Kidney epithelial cell (primary cell): Measurements from ENCODE around the gene MVB12B. TPM values are rescaled to one million over a fixed set of nuclear protein-coding genes. Genes with fewer than 3 reads are reported as not detected.

ENCODE experiments used
- DNase-seq: peaks from one replicate; pipeline ENCODE4 v3.0.0-alpha.2; 2010; ENCODE audit warnings: low read depth
- H3K27me3 ChIP-seq: 2 replicates; pipeline ENCODE4 v1.6.0; 2011; ENCODE audit warnings: low read length; ENCODE audit not compliant: control insufficient read depth, insufficient read depth
- H3K36me3 ChIP-seq: 2 replicates; pipeline ENCODE4 v1.5.1; 2011; ENCODE audit warnings: low read length; ENCODE audit not compliant: control insufficient read depth, insufficient read depth
- H3K4me3 ChIP-seq: 2 replicates; pipeline ENCODE4 v1.5.1; 2011; ENCODE audit warnings: low read depth, mild to moderate bottlenecking, control low read depth, low read length
- total RNA-seq: library from RNA; depleted of rRNA; stranded (reverse); fragments of >200 nt; gene quantifications from 2 replicates; pipeline ENCODE4 v1.2.3, GENCODE V29; 2015
- TF ChIP-seq, protein P1 (sequence below): IDR thresholded peaks from 2 replicates; pipeline ENCODE4 v1.5.1; 2011; ENCODE audit warnings: mild to moderate bottlenecking, moderate library complexity, low read length, control low read depth, inconsistent platforms; ENCODE audit not compliant: insufficient read depth, poor library complexity, severe bottlenecking

MVB12B gene
- total RNA-seq, 1 donor from 2014 or later = 13.1 TPM

DNA sequence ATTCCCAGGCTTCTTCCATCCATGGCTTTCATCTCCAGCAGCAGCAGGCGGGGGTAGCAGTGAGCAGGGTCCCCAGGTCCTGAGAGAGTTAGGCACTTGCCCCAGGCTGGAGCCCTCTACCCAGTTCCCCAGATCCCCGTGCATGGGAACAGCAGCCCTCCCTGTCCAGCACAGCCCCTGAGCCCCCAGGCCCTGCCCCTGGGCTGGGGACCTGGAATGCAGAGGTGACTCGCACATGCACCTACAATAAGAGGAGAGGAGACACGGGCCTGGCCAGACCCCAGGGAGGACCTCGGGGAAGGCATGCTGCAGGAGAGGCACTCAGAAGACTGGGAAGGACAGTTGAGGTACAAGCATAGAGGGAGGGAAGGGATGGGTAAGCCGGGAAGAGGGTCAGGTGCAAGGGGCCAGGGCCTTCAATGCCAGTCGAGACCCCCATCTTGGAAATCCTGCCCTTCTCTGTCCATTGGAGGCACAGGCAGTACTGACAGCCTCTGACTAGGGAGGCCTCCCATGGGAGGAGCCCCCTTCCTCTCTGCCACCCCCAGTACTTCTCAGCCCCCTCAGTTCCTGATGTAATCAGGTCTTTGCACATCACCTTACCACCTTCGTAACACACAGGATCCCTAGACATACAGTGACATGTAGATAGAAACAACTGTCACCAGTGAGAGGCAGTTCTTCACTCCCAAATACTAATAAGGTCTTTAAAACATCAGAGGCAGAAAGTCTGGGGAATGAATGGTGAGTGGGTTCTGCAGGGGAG, 151.8 kb downstream of the MVB12B start:
- H3K27me3 ChIP-seq = no peaks in the 10 kb centered on the region
- TF ChIP-seq, protein P1, sequence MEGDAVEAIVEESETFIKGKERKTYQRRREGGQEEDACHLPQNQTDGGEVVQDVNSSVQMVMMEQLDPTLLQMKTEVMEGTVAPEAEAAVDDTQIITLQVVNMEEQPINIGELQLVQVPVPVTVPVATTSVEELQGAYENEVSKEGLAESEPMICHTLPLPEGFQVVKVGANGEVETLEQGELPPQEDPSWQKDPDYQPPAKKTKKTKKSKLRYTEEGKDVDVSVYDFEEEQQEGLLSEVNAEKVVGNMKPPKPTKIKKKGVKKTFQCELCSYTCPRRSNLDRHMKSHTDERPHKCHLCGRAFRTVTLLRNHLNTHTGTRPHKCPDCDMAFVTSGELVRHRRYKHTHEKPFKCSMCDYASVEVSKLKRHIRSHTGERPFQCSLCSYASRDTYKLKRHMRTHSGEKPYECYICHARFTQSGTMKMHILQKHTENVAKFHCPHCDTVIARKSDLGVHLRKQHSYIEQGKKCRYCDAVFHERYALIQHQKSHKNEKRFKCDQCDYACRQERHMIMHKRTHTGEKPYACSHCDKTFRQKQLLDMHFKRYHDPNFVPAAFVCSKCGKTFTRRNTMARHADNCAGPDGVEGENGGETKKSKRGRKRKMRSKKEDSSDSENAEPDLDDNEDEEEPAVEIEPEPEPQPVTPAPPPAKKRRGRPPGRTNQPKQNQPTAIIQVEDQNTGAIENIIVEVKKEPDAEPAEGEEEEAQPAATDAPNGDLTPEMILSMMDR = no peak
- no peaks in the 10 kb centered on the region for H3K36me3 ChIP-seq
- no peak for DNase-seq
- no peak overlapping the region for H3K4me3 ChIP-seq

GRCh38 chr9:126479515-126479914, 152.9 kb downstream of the MVB12B start:
- DNase-seq = no peak
- Histone ChIP-seq H3K27me3 (no peaks in the 10 kb centered on the region), H3K4me3 (no peak overlapping the region), H3K36me3 (no peaks in the 10 kb centered on the region)
- TF ChIP-seq, protein P1 = no peak

- TF ChIP-seq, protein P1 = no peak
- Histone ChIP-seq H3K27me3 (no peaks in the 10 kb centered on the region), H3K36me3 (no peaks in the 10 kb centered on the region), H3K4me3 (no peak overlapping the region)
- DNase-seq = no peak
These were observed 154.2 kb downstream of the MVB12B start for GRCh38 chr9:126480813-126481212.

GRCh38 chr9:126481862-126482261, 155.2 kb downstream of the MVB12B start:
- no peaks in the 10 kb centered on the region for H3K27me3 ChIP-seq
- no peak for DNase-seq
- no peaks in the 10 kb centered on the region for H3K36me3 ChIP-seq
- no peak overlapping the region for H3K4me3 ChIP-seq
- TF ChIP-seq, protein P1 = no peak

GRCh38 chr9:126482361-126483044, 155.9 kb downstream of the MVB12B start:
- H3K36me3 ChIP-seq = no peaks in the 10 kb centered on the region
- no peaks in the 10 kb centered on the region for H3K27me3 ChIP-seq
- TF ChIP-seq, protein P1 = no peak
- no peak overlapping the region for H3K4me3 ChIP-seq
- no peak for DNase-seq
